Brain microvascular endothelial cell (primary cell): ENCODE measurements around the gene KCTD8.

Experiments
- DNase-seq: peaks from one replicate; pipeline ENCODE4 v3.0.0-alpha.2; 2020
- H3K27ac ChIP-seq: fragments of 250-450 bp; sonication (Bioruptor Pico); 2 replicates; pipeline ENCODE4 v1.5.1; 2020; ENCODE audit warnings: mild to moderate bottlenecking, moderate library complexity
- H3K27me3 ChIP-seq: fragments of 250-450 bp; sonication (Bioruptor Pico); replicated peaks from 2 replicates; pipeline ENCODE4 v1.5.1; 2020; ENCODE audit warnings: mild to moderate bottlenecking
- H3K36me3 ChIP-seq: fragments of 250-450 bp; sonication (Bioruptor Pico); replicated peaks from 2 replicates; pipeline ENCODE4 v1.5.1; 2020; ENCODE audit warnings: mild to moderate bottlenecking
- H3K4me3 ChIP-seq: 2 replicates; pipeline ENCODE4 v1.5.1; 2011; ENCODE audit warnings: low read depth, mild to moderate bottlenecking, control low read depth, low read length, moderate library complexity
- CTCF ChIP-seq: IDR thresholded peaks from 2 replicates; pipeline ENCODE4 v1.5.1; 2011; ENCODE audit warnings: low read depth, mild to moderate bottlenecking, moderate library complexity, low read length, control low read depth, inconsistent platforms; ENCODE audit errors: missing control alignments
- in situ Hi-C: cut with HindIII; loops from 2 replicates; pipeline ENCODE4 v1.10.0; 2017; ENCODE audit warnings: low sequenced_read_pairs, low pct_ligation_motif_present

Gene KCTD8

GRCh38 chr4:44157611-44158277, 290.9 kb downstream of the KCTD8 start:
- no peak overlapping the region for H3K4me3 ChIP-seq
- DNase-seq, result no peak
- H3K36me3 ChIP-seq, result no peaks in the 10 kb centered on the region
- in situ Hi-C loops, result no loop called here
- H3K27ac ChIP-seq, result no peak overlapping the region
- TF ChIP-seq CTCF, result no peak
- no peaks in the 10 kb centered on the region for H3K27me3 ChIP-seq

GRCh38 chr4:44150091-44150576, 298.5 kb downstream of the KCTD8 start:
- no peak for TF ChIP-seq CTCF
- in situ Hi-C loops, result no loop called here
- peak overlapping the region; percentile 15 for H3K27ac ChIP-seq
- H3K27me3 ChIP-seq, result no peaks in the 10 kb centered on the region
- DNase-seq, result peak; percentile 19
- no peak overlapping the region for H3K4me3 ChIP-seq
- H3K36me3 ChIP-seq, result no peaks in the 10 kb centered on the region

- DNase-seq, result no peak
- no peaks in the 10 kb centered on the region for H3K27me3 ChIP-seq
- no peak overlapping the region for H3K4me3 ChIP-seq
- in situ Hi-C loops, result no loop called here
- no peak overlapping the region for H3K27ac ChIP-seq
- no peaks in the 10 kb centered on the region for H3K36me3 ChIP-seq
- no peak for TF ChIP-seq CTCF
Measured at GRCh38 chr4:44149282-44149681, 299.3 kb downstream of the KCTD8 start.

- H3K27me3 ChIP-seq, result no peaks in the 10 kb centered on the region
- H3K27ac ChIP-seq, result no peak overlapping the region
- no peak overlapping the region for H3K4me3 ChIP-seq
- in situ Hi-C loops, result no loop called here
- H3K36me3 ChIP-seq, result no peaks in the 10 kb centered on the region
- DNase-seq, result no peak
- no peak for TF ChIP-seq CTCF
Measured at GRCh38 chr4:44147571-44148075, 301.0 kb downstream of the KCTD8 start.

GRCh38 chr4:44146516-44146915, 302.1 kb downstream of the KCTD8 start:
- H3K27me3 ChIP-seq, result no peaks in the 10 kb centered on the region
- no peak overlapping the region for H3K27ac ChIP-seq
- DNase-seq, result no peak
- in situ Hi-C loops, result no loop called here
- no peak for TF ChIP-seq CTCF
- no peak overlapping the region for H3K4me3 ChIP-seq
- no peaks in the 10 kb centered on the region for H3K36me3 ChIP-seq

GRCh38 chr4:44145868-44146267, 302.7 kb downstream of the KCTD8 start:
- no peaks in the 10 kb centered on the region for H3K27me3 ChIP-seq
- peak; percentile 45 for DNase-seq
- in situ Hi-C loops, result no loop called here

More at GRCh38 chr4:44145868-44146267, 302.7 kb downstream of the KCTD8 start:
- Histone ChIP-seq H3K4me3 (no peak overlapping the region), H3K27ac (no peak overlapping the region), H3K36me3 (no peaks in the 10 kb centered on the region)
- TF ChIP-seq CTCF, result no peak
